B cell (primary cell): ENCODE results near the gene NRIP2. TPM values are rescaled to one million over a fixed set of nuclear protein-coding genes. Genes with fewer than 3 reads are reported as not detected.

Source experiments
- ATAC-seq: fragments of 200-7000 bp; cut with Tn5 transposase; one replicate; pipeline ENCODE4 v1.10.0; 2021; ENCODE audit warnings: low read depth, mild to moderate bottlenecking, moderate number of reproducible peaks, moderate library complexity
- CTCF ChIA-PET: fragments of 350-600 bp; sonication (Branson Sonifier 250); formaldehyde crosslinking; loops from one replicate; lab custom pipeline; 2021; ENCODE audit warnings: antibody characterized with exemption, inconsistent platforms; lab: Charles Lee
- POLR2A ChIA-PET: fragments of 350-600 bp; sonication (Branson Sonifier 250); formaldehyde crosslinking; loops from one replicate; lab custom pipeline; 2021; ENCODE audit warnings: antibody characterized with exemption; lab: Charles Lee
- DNase-seq: peaks from one replicate; pipeline ENCODE4 v3.0.0; 2013
- H2AFZ ChIP-seq: 2 replicates; pipeline ENCODE4 v1.6.1; 2012; ENCODE audit warnings: mild to moderate bottlenecking, low read depth, low read length; ENCODE audit not compliant: insufficient read depth, poor library complexity, severe bottlenecking
- H3K27ac ChIP-seq, 2 donors: 1 replicate in 1 of 2; 2 replicates in 1 of 2; pipeline ENCODE4 v1.5.1; 2012 to 2013; ENCODE audit warnings: low read length in 2 of 2, mild to moderate bottlenecking in 2 of 2, moderate library complexity in 1 of 2
- H3K27me3 ChIP-seq, 4 experiments: fragments of 200-600 bp in 1 of 4; sonication (generic) in 1 of 4; replicated peaks in 1 of 4; 1 replicate in 2 of 4; 2 replicates in 2 of 4; pipeline versions ENCODE4 v1.6.1 to v1.7.0; 2013 to 2016; ENCODE audit warnings: low read length in 3 of 4, mild to moderate bottlenecking in 2 of 4, mixed read lengths in 1 of 4, moderate library complexity in 1 of 4; ENCODE audit not compliant: insufficient read depth in 4 of 4, control insufficient read depth in 3 of 4; ENCODE audit errors: control extremely low read depth in 1 of 4
- H3K36me3 ChIP-seq, 2 experiments: replicated peaks in 1 of 2; 1 replicate in 1 of 2; 2 replicates in 1 of 2; pipeline versions ENCODE4 v1.6.1 to v1.7.1; 2013; ENCODE audit warnings: low read length in 1 of 2; ENCODE audit not compliant: insufficient read depth in 2 of 2, control insufficient read depth in 1 of 2; ENCODE audit errors: control extremely low read depth in 1 of 2, extremely low read depth in 1 of 2
- H3K4me1 ChIP-seq, 2 donors: fragments of 200-600 bp in 1 of 2; sonication (generic) in 1 of 2; 1 replicate in 1 of 2; 2 replicates in 1 of 2; pipeline versions ENCODE4 v1.5.1 to v1.6.1; 2013 to 2017; ENCODE audit warnings: low read length in 2 of 2; ENCODE audit not compliant: control insufficient read depth in 2 of 2, insufficient read depth in 2 of 2
- H3K4me2 ChIP-seq: replicated peaks from 2 replicates; pipeline ENCODE3; 2012; ENCODE audit warnings: mild to moderate bottlenecking, low read depth, low read length; ENCODE audit not compliant: poor library complexity, severe bottlenecking
- H3K4me3 ChIP-seq, 5 experiments: fragments of 200-600 bp in 1 of 5; sonication (generic) in 1 of 5; 1 replicate in 3 of 5; 2 replicates in 2 of 5; pipeline versions ENCODE4 v1.5.1 to v1.7.0; 2011 to 2016; ENCODE audit warnings: low read length in 4 of 5, mild to moderate bottlenecking in 4 of 5, low read depth in 2 of 5, control low read depth in 1 of 5, moderate library complexity in 1 of 5; ENCODE audit not compliant: insufficient read depth in 1 of 5; ENCODE audit errors: control extremely low read depth in 1 of 5, extremely low read depth in 1 of 5
- H3K79me2 ChIP-seq: fragments of 200-600 bp; sonication (generic); one replicate; pipeline ENCODE4 v1.6.0; 2016; ENCODE audit warnings: low read length; ENCODE audit not compliant: control insufficient read depth, insufficient read depth
- H3K9ac ChIP-seq: fragments of 200-600 bp; sonication (generic); 2 replicates; pipeline ENCODE4 v1.6.1; 2017; ENCODE audit warnings: mild to moderate bottlenecking, low read length, moderate library complexity
- H3K9me3 ChIP-seq, 3 donors: one replicate each; pipeline versions ENCODE4 v1.6.1 to v1.7.1; 2013; ENCODE audit warnings: low read length in 2 of 3; ENCODE audit not compliant: control insufficient read depth in 2 of 3, insufficient read depth in 1 of 3; ENCODE audit errors: control extremely low read depth in 1 of 3
- H4K20me1 ChIP-seq: 2 replicates; pipeline ENCODE4 v1.6.0; 2012; ENCODE audit warnings: mild to moderate bottlenecking, low read length; ENCODE audit not compliant: insufficient read depth, control insufficient read depth, poor library complexity, severe bottlenecking
- H3K27ac Mint-ChIP-seq: one replicate; pipeline ENCODE4 v1.8.0; 2021; ENCODE audit warnings: mixed read lengths
- H3K27me3 Mint-ChIP-seq: one replicate; pipeline ENCODE4 v1.8.0; 2021; ENCODE audit warnings: mixed read lengths
- H3K4me1 Mint-ChIP-seq: one replicate; pipeline ENCODE4 v1.8.0; 2021; ENCODE audit warnings: mixed read lengths
- H3K4me3 Mint-ChIP-seq: one replicate; pipeline ENCODE4 v1.8.0; 2021; ENCODE audit warnings: mixed read lengths
- H3K9me3 Mint-ChIP-seq: one replicate; pipeline ENCODE4 v1.8.0; 2022; ENCODE audit warnings: mixed read lengths; ENCODE audit not compliant: insufficient read depth
- EZH2 ChIP-seq: IDR thresholded peaks from 2 replicates; pipeline ENCODE4 v1.6.1; 2012; ENCODE audit warnings: borderline replicate concordance, low read depth, mild to moderate bottlenecking, moderate library complexity, low read length; ENCODE audit not compliant: insufficient read depth, poor library complexity, severe bottlenecking
- WGBS: methylation state at CpG from one replicate; pipeline ENCODE4 v1.1.5; 2013; ENCODE audit warnings: missing lambda C conversion rate; ENCODE audit not compliant: insufficient coverage; 5-methylcytosine and 5-hydroxymethylcytosine counted together
- intact Hi-C: fragments of 100-400 bp; cut with micrococcal nuclease; formaldehyde crosslinking; loops from one replicate; pipeline ENCODE4 v1.10.0; 2022
- polyA plus RNA-seq: library from polyadenylated mRNA; depleted of rRNA; stranded (reverse); fragments of >200 nt; gene quantifications from 2 replicates; pipeline ENCODE4 v1.2.3, GENCODE V29; 2012
- total RNA-seq, 2 donors: library from RNA; stranded (reverse); fragments of 120-200 nt in 1 of 2; gene quantifications; 1 replicate in 1 of 2; 2 replicates in 1 of 2; pipeline versions ENCODE4 v1.2.3 to v1.2.4, GENCODE V29; 2013 to 2022
- TF ChIP-seq, protein P1 (sequence below): fragments of 200-600 bp; IDR thresholded peaks from one replicate; pipeline ENCODE4 v1.8.0; 2022; ENCODE audit warnings: antibody characterized with exemption, mild to moderate bottlenecking

The NRIP2 gene
- total and polyA plus RNA-seq, 2 donors (not counting 1 experiment from before 2014, with no cell fraction given), result not detected

DNA sequence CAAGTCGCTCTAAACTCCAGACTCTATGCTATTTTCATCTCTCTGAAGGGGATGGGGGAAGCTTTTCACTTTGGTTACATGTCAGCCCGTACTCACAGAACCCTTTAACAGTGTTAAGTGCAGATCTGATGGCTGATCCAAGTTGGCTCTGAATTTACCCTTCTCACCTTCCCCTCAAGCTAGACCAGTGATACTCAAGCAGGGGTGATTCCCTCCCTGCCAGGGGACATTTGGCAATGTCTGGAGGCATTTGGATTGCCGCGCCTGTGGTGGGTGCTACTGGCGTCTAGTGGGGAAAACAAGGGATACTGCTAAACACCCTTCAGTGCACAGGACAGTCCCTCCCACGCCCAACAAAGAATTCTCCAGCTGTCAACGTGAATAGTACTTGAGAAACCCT lies 28.0 kb upstream of the NRIP2 start:
- ATAC-seq, result no peak
- POLR2A ChIA-PET, result no interaction called here
- Histone ChIP-seq H3K4me1 (no peaks in the 10 kb centered on the region), H3K36me3 (peaks cover 0 to 5% of the 10 kb centered on the region in 2 experiments), H3K27me3 (no peaks in the 10 kb centered on the region), H3K27ac (no peak overlapping the region), H3K4me3 (no peak overlapping the region), H3K4me2 (no peak overlapping the region), H4K20me1 (no peaks in the 10 kb centered on the region), H3K9me3 (no peaks in the 10 kb centered on the region), H3K79me2 (no peaks in the 10 kb centered on the region), H2AFZ (no peak overlapping the region), H3K9ac (no peak overlapping the region)
- Mint-ChIP-seq H3K9me3 (no peaks in the 10 kb centered on the region), H3K4me3 (no peak overlapping the region), H3K4me1 (no peaks in the 10 kb centered on the region), H3K27ac (no peak overlapping the region), H3K27me3 (no peaks in the 10 kb centered on the region)
- WGBS, result 97% methylated on average over 5 of the region's 7 CpGs
- DNase-seq, result no peak
- intact Hi-C loops, result no loop called here
- CTCF ChIA-PET, result interaction anchor here (0.6 kb wide), 1 partner anchor 13 kb away, joined by 3 read pairs; no protein-coding TSS in a partner anchor
- TF ChIP-seq EZH2, result no peak
- TF ChIP-seq, protein P1, sequence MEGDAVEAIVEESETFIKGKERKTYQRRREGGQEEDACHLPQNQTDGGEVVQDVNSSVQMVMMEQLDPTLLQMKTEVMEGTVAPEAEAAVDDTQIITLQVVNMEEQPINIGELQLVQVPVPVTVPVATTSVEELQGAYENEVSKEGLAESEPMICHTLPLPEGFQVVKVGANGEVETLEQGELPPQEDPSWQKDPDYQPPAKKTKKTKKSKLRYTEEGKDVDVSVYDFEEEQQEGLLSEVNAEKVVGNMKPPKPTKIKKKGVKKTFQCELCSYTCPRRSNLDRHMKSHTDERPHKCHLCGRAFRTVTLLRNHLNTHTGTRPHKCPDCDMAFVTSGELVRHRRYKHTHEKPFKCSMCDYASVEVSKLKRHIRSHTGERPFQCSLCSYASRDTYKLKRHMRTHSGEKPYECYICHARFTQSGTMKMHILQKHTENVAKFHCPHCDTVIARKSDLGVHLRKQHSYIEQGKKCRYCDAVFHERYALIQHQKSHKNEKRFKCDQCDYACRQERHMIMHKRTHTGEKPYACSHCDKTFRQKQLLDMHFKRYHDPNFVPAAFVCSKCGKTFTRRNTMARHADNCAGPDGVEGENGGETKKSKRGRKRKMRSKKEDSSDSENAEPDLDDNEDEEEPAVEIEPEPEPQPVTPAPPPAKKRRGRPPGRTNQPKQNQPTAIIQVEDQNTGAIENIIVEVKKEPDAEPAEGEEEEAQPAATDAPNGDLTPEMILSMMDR, result no peak

DNA sequence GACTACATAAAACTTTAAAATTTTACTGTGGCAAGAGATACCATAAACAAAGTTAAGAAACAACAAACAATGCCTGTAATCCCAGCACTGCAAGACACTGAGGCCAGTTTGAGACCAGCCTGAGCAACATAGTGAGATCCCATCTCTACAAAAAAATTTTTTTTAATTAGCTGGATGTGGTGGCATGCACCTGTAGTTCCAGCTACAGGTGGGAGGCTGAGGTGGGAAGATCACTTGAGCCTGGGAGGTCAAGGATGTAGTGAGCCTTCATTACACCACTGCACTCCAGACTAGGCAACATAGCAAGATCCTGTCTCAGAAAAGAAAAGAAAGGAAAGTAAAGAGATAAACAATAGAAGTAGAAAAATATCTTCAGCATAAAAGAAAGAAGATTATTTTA lies 25.3 kb upstream of the NRIP2 start:
- no peak overlapping the region for H3K4me3 Mint-ChIP-seq
- Histone ChIP-seq H4K20me1 (no peaks in the 10 kb centered on the region), H3K36me3 (peaks cover 0 to 7% of the 10 kb centered on the region in 2 experiments), H3K79me2 (no peaks in the 10 kb centered on the region), H3K27ac (no peak overlapping the region), H2AFZ (no peak overlapping the region), H3K4me1 (no peaks in the 10 kb centered on the region), H3K27me3 (no peaks in the 10 kb centered on the region), H3K9me3 (no peaks in the 10 kb centered on the region), H3K4me2 (no peak overlapping the region), H3K9ac (no peak overlapping the region), H3K4me3 (no peak overlapping the region)
- CTCF ChIA-PET, result no interaction called here
- intact Hi-C loops, result no loop called here
- no peaks in the 10 kb centered on the region for H3K27me3 Mint-ChIP-seq
- ATAC-seq (no peak), DNase-seq (no peak)
- no peaks in the 10 kb centered on the region for H3K4me1 Mint-ChIP-seq
- POLR2A ChIA-PET, result no interaction called here
- TF ChIP-seq, protein P1, result no peak
- no peak for TF ChIP-seq EZH2
- H3K27ac Mint-ChIP-seq, result no peak overlapping the region
- H3K9me3 Mint-ChIP-seq, result no peaks in the 10 kb centered on the region
